ENCODE results near the gene ACOT8. TPM values are rescaled to one million over a fixed set of nuclear protein-coding genes. Genes with fewer than 3 reads are reported as not detected.

ACOT8 gene
- total RNA-seq, 1 donor from 2014 or later, result 33.8 TPM

GRCh38 chr20:45822857-45823256 is 34.3 kb downstream of the ACOT8 start:
- H3K36me3 Mint-ChIP-seq (ENCODE audit: unreplicated experiment), result no peaks in the 10 kb centered on the region
- no peak overlapping the region for H3K4me3 Mint-ChIP-seq (ENCODE audit: unreplicated experiment)
- H3K27ac Mint-ChIP-seq (ENCODE audit: unreplicated experiment), result no peak overlapping the region
- peaks cover 9% of the 10 kb centered on the region for H3K27me3 Mint-ChIP-seq (ENCODE audit: unreplicated experiment)
- H3K9me3 Mint-ChIP-seq (ENCODE audit: unreplicated experiment), result peaks cover 3% of the 10 kb centered on the region
- H3K4me1 Mint-ChIP-seq (ENCODE audit: low read depth, unreplicated experiment), result no peaks in the 10 kb centered on the region
- no peak for TF ChIP-seq CTCF (IDR thresholded peaks at IDR 0.05; ENCODE audit: partially characterized antibody, unreplicated experiment)
- peak; percentile 50 for DNase-seq

GRCh38 chr20:45821947-45822346 is 35.2 kb downstream of the ACOT8 start:
- Mint-ChIP-seq H3K36me3 (ENCODE audit: unreplicated experiment) (no peaks in the 10 kb centered on the region), H3K4me1 (ENCODE audit: low read depth, unreplicated experiment) (no peaks in the 10 kb centered on the region), H3K27ac (ENCODE audit: unreplicated experiment) (no peak overlapping the region), H3K27me3 (ENCODE audit: unreplicated experiment) (peaks cover 9% of the 10 kb centered on the region), H3K9me3 (ENCODE audit: unreplicated experiment) (peaks cover 3% of the 10 kb centered on the region), H3K4me3 (ENCODE audit: unreplicated experiment) (no peak overlapping the region)
- no peak for TF ChIP-seq CTCF (IDR thresholded peaks at IDR 0.05; ENCODE audit: partially characterized antibody, unreplicated experiment)
- no peak for DNase-seq

- Mint-ChIP-seq H3K27me3 (ENCODE audit: unreplicated experiment) (peaks cover 9% of the 10 kb centered on the region), H3K27ac (ENCODE audit: unreplicated experiment) (no peak overlapping the region), H3K4me1 (ENCODE audit: low read depth, unreplicated experiment) (peaks cover 3% of the 10 kb centered on the region), H3K9me3 (ENCODE audit: unreplicated experiment) (peaks cover 5% of the 10 kb centered on the region), H3K36me3 (ENCODE audit: unreplicated experiment) (no peaks in the 10 kb centered on the region), H3K4me3 (ENCODE audit: unreplicated experiment) (no peak overlapping the region)
- TF ChIP-seq CTCF (IDR thresholded peaks at IDR 0.05; ENCODE audit: partially characterized antibody, unreplicated experiment), result no peak
- DNase-seq, result no peak
Observed at GRCh38 chr20:45819466-45819865, 37.7 kb downstream of the ACOT8 start.

GRCh38 chr20:45818239-45818638 is 39.0 kb downstream of the ACOT8 start:
- Mint-ChIP-seq H3K4me1 (ENCODE audit: low read depth, unreplicated experiment) (peaks cover 6% of the 10 kb centered on the region), H3K4me3 (ENCODE audit: unreplicated experiment) (no peak overlapping the region), H3K9me3 (ENCODE audit: unreplicated experiment) (peaks cover 7% of the 10 kb centered on the region), H3K36me3 (ENCODE audit: unreplicated experiment) (no peaks in the 10 kb centered on the region), H3K27ac (ENCODE audit: unreplicated experiment) (peak overlapping the region; percentile 53), H3K27me3 (ENCODE audit: unreplicated experiment) (peaks cover 6% of the 10 kb centered on the region)
- TF ChIP-seq CTCF (IDR thresholded peaks at IDR 0.05; ENCODE audit: partially characterized antibody, unreplicated experiment), result no peak
- no peak for DNase-seq

- no peak for DNase-seq
- no peaks in the 10 kb centered on the region for H3K36me3 Mint-ChIP-seq (ENCODE audit: unreplicated experiment)
- peaks cover 6% of the 10 kb centered on the region for H3K4me1 Mint-ChIP-seq (ENCODE audit: low read depth, unreplicated experiment)
- H3K4me3 Mint-ChIP-seq (ENCODE audit: unreplicated experiment), result no peak overlapping the region
- H3K27me3 Mint-ChIP-seq (ENCODE audit: unreplicated experiment), result peaks cover 8% of the 10 kb centered on the region
- H3K27ac Mint-ChIP-seq (ENCODE audit: unreplicated experiment), result no peak overlapping the region
- no peak for TF ChIP-seq CTCF (IDR thresholded peaks at IDR 0.05; ENCODE audit: partially characterized antibody, unreplicated experiment)
- H3K9me3 Mint-ChIP-seq (ENCODE audit: unreplicated experiment), result peaks cover 9% of the 10 kb centered on the region
Observed at GRCh38 chr20:45817376-45818194, 39.6 kb downstream of the ACOT8 start.
